ENCODE data around the gene ADIG.

Gene ADIG

GRCh38 chr20:38635721-38636288 lies 54.8 kb downstream of the ADIG start:
- no peak for DNase-seq

Measured in activated naive CD4-positive, alpha-beta T cell (primary cell).